K562 (cell line): ENCODE data around the gene DVL2. TPM values are rescaled to one million over a fixed set of nuclear protein-coding genes. Genes with fewer than 3 reads are reported as not detected.
A peak's percentile ranks its signal among the peaks of the same experiment; 100 is the strongest.

Experiments used
- ATAC-seq: fragments of 200-7000 bp; cut with Tn5 transposase; 3 replicates; pipeline ENCODE4 v1.9.1; 2020; ENCODE audit warnings: moderate library complexity
- BruUV-seq: library from RNA; stranded (reverse); fragments of 400-500 nt; replicated peaks from 2 replicates; lab custom pipeline; 2021; lab: Mats Ljungman, UMichigan
- CTCF ChIA-PET: fragments of 300-600 bp; formaldehyde crosslinking; extraction: SDS; loops from one replicate; lab custom pipeline; 2021; ENCODE audit warnings: low intra/inter-chr PET ratio; lab: Yijun Ruan, JAX
- POLR2A ChIA-PET: fragments of 300-600, 350-650 bp; sonication (Branson Sonifier 250); formaldehyde crosslinking; extraction: SDS; loops from one replicate; lab custom pipeline; 2021; ENCODE audit warnings: antibody characterized with exemption, inconsistent platforms; lab: Yijun Ruan, JAX
- DNase-seq, 4 experiments: peaks; one replicate each; pipeline versions ENCODE4 v3.0.0 to v3.0.0-alpha.2; 2011 to 2018; ENCODE audit warnings: low spot score in 3 of 4, mixed read lengths in 3 of 4; ENCODE audit errors: extremely low read depth in 1 of 4
- FAIRE-seq: peaks from 2 replicates; lab custom pipeline; 2011; peaks lifted over from hg19 to GRCh38; lab: Jason Lieb, UNC
- H2AFZ ChIP-seq: 2 replicates; pipeline ENCODE4 v1.6.0; 2011; ENCODE audit warnings: low read depth, low read length, control low read depth, inconsistent platforms
- H3K27ac ChIP-seq: fragments of 200-600 bp; 3 replicates; pipeline ENCODE4 v1.8.0; 2011; ENCODE audit warnings: low read depth, mild to moderate bottlenecking, control low read depth, inconsistent platforms, low read length, moderate library complexity, mixed read lengths; ENCODE audit errors: extremely low read depth
- H3K27me3 ChIP-seq, 2 experiments: fragments of 300-600 bp in 1 of 2; 2 replicates in 1 of 2; 3 replicates in 1 of 2; pipeline versions ENCODE4 v1.6.0 to v1.8.0; 2011; ENCODE audit warnings: inconsistent platforms in 2 of 2, low read length in 2 of 2, mild to moderate bottlenecking in 1 of 2, mixed read lengths in 1 of 2, moderate library complexity in 1 of 2; ENCODE audit not compliant: control insufficient read depth in 2 of 2, insufficient read depth in 2 of 2
- H3K36me3 ChIP-seq: fragments of 300-600 bp; 3 replicates; pipeline ENCODE4 v1.8.0; 2011; ENCODE audit warnings: mild to moderate bottlenecking, low read length, inconsistent platforms; ENCODE audit not compliant: control insufficient read depth, insufficient read depth
- H3K4me1 ChIP-seq, 2 experiments: fragments of 200-600 bp in 1 of 2; replicated peaks in 1 of 2; 2 replicates in 1 of 2; 3 replicates in 1 of 2; pipeline versions ENCODE4 v1.5.1 to v1.8.0; 2011; ENCODE audit warnings: inconsistent platforms in 2 of 2, low read length in 2 of 2, mild to moderate bottlenecking in 1 of 2, mixed read lengths in 1 of 2, moderate library complexity in 1 of 2; ENCODE audit not compliant: control insufficient read depth in 2 of 2, insufficient read depth in 2 of 2
- H3K4me2 ChIP-seq: 2 replicates; pipeline ENCODE4 v1.6.1; 2011; ENCODE audit warnings: low read length, control low read depth, inconsistent platforms, mixed read lengths; ENCODE audit not compliant: insufficient read depth
- H3K4me3 ChIP-seq: fragments of 200-600 bp; sonication (generic), shearing (Covaris generic); 2 replicates; pipeline ENCODE4 v1.5.1; 2016; ENCODE audit warnings: control low read depth, inconsistent platforms
- H3K79me2 ChIP-seq: fragments of 200-600 bp; 3 replicates; pipeline ENCODE4 v1.8.0; 2011; ENCODE audit warnings: low read length, inconsistent platforms; ENCODE audit not compliant: control insufficient read depth, insufficient read depth
- H3K9ac ChIP-seq, 2 experiments: 2 replicates each; pipeline versions ENCODE4 v1.6.0 to v1.6.1; 2011; ENCODE audit warnings: low read depth in 2 of 2, low read length in 2 of 2, control low read depth in 1 of 2, inconsistent platforms in 1 of 2, mild to moderate bottlenecking in 1 of 2, mixed read lengths in 1 of 2; ENCODE audit not compliant: insufficient read depth in 1 of 2
- H3K9me1 ChIP-seq: one replicate; pipeline ENCODE4 v1.6.0; 2011; ENCODE audit warnings: inconsistent platforms, mild to moderate bottlenecking, low read length, moderate library complexity; ENCODE audit not compliant: control insufficient read depth, insufficient read depth
- H3K9me3 ChIP-seq: replicated peaks from 2 replicates; pipeline ENCODE4 v1.5.1; 2011; ENCODE audit warnings: low read depth, low read length, inconsistent platforms; ENCODE audit not compliant: control insufficient read depth, insufficient read depth
- H4K20me1 ChIP-seq: replicated peaks from 2 replicates; pipeline ENCODE4 v1.6.1; 2011; ENCODE audit warnings: low read length, inconsistent platforms, mixed read lengths; ENCODE audit not compliant: control insufficient read depth, insufficient read depth
- ARHGAP35 ChIP-seq: fragments of 450-650 bp; IDR thresholded peaks from 2 replicates; pipeline ENCODE4 v1.6.1; 2018; ENCODE audit not compliant: partially characterized antibody
- CBX1 ChIP-seq: sonication (generic); IDR thresholded peaks from 2 replicates; pipeline ENCODE4 v1.6.1; 2016; ENCODE audit warnings: antibody characterized with exemption, low read depth, mild to moderate bottlenecking
- CHAMP1 ChIP-seq: fragments of 450-650 bp; IDR thresholded peaks from 2 replicates; pipeline ENCODE4 v1.6.1; 2016; ENCODE audit warnings: mild to moderate bottlenecking
- CHD1 ChIP-seq: fragments of 200-600 bp; sonication (generic); IDR thresholded peaks from one replicate; pipeline ENCODE4 v1.6.1; 2012; ENCODE audit warnings: mild to moderate bottlenecking, moderate library complexity, low read length, inconsistent platforms
- DPF2 ChIP-seq: fragments of 450-650 bp; IDR thresholded peaks from 2 replicates; pipeline ENCODE4 v1.6.1; 2016
- FOXO4 ChIP-seq: fragments of 450-650 bp; formaldehyde crosslinking; IDR thresholded peaks from 2 replicates; pipeline ENCODE4 v1.4.0; 2020; ENCODE audit warnings: mild to moderate bottlenecking, moderate library complexity
- IRF2 ChIP-seq: sonication (generic); formaldehyde crosslinking; IDR thresholded peaks from 2 replicates; pipeline ENCODE4 v1.8.1; 2022; ENCODE audit warnings: mild to moderate bottlenecking, missing genetic modification reagents
- MBD1 ChIP-seq: fragments of 250-450 bp; sonication (Bioruptor Pico); IDR thresholded peaks from 2 replicates; pipeline ENCODE4 v1.8.0; 2022; ENCODE audit warnings: inconsistent platforms
- RNF219 ChIP-seq: fragments of 250-450 bp; sonication (Bioruptor Pico); IDR thresholded peaks from 2 replicates; pipeline ENCODE4 v1.5.0; 2022; ENCODE audit warnings: mild to moderate bottlenecking
- SOX6 ChIP-seq: fragments of 450-650 bp; IDR thresholded peaks from 2 replicates; pipeline ENCODE4 v1.6.1; 2014; ENCODE audit warnings: mild to moderate bottlenecking
- TFAM ChIP-seq: fragments of 250-450 bp; sonication (Bioruptor Pico); conservative IDR thresholded peaks from 2 replicates; pipeline ENCODE4 v1.5.0; 2021; ENCODE audit warnings: mild to moderate bottlenecking, moderate library complexity
- THRA ChIP-seq: fragments of 450-650 bp; IDR thresholded peaks from 2 replicates; pipeline ENCODE4 v1.6.1; 2017; ENCODE audit warnings: mild to moderate bottlenecking, moderate library complexity
- ZNF408 ChIP-seq: fragments of 250-450 bp; sonication (Bioruptor Pico); IDR thresholded peaks from 2 replicates; pipeline ENCODE4 v1.4.0; 2020; ENCODE audit warnings: low read depth, mild to moderate bottlenecking, moderate library complexity
- ZNF551 ChIP-seq: fragments of 250-450 bp; sonication (Bioruptor Pico); IDR thresholded peaks from 2 replicates; pipeline ENCODE4 v1.5.0; 2021; ENCODE audit warnings: mild to moderate bottlenecking, moderate library complexity
- WGBS: fragments of 100-300 bp; shearing (Covaris generic); methylation state at CpG from one replicate; pipeline ENCODE4 v1.1.6; 2016; ENCODE audit warnings: low coverage, mixed read lengths; ENCODE audit not compliant: insufficient coverage; ENCODE audit errors: missing lambda C conversion rate; 5-methylcytosine and 5-hydroxymethylcytosine counted together
- in situ Hi-C: fragments of 300-500 bp; cut with MboI; formaldehyde crosslinking; loops from 4 replicates; pipeline ENCODE4 v1.15.0; 2018; ENCODE audit warnings: inconsistent platforms, mixed read lengths
- intact Hi-C: fragments of 100-400 bp; cut with micrococcal nuclease; formaldehyde crosslinking; loops from 2 replicates; pipeline ENCODE4 v1.14.2; 2022
- polyA plus RNA-seq, 8 experiments: library from polyadenylated mRNA; depleted of rRNA in 4 of 8; stranded (reverse) in 5 of 8; unstranded in 3 of 8; fragments of >200 nt; fragmentation: Nextera tagmentation in 2 of 8; fragmentation: Illumina TruSeq in 1 of 8; extraction: Ambion mirVana in 2 of 8; extraction: Trizol in 1 of 8; gene quantifications; 2 replicates each; pipeline versions ENCODE4 v1.2.1 to v1.2.3, GENCODE V29; 2011 to 2014; ENCODE audit warnings: inconsistent platforms in 1 of 8, missing spikeins in 1 of 8
- total RNA-seq, 7 experiments: library from RNA; depleted of rRNA in 6 of 7; stranded (reverse); fragments of >200 nt in 6 of 7; fragmentation: Illumina TruSeq in 2 of 7; extraction: Trizol in 2 of 7; gene quantifications; 2 replicates each; pipeline versions ENCODE4 v1.2.1 to v1.2.3, GENCODE V29; 2011 to 2021; ENCODE audit warnings: low replicate concordance in 1 of 7

Gene DVL2
- total and polyA plus RNA-seq, 9 of the 15 experiments (the other 6 are each of a cell fraction or from before 2014, with no cell fraction given), result 1.3 to 49.5 (median 24.3) TPM

GRCh38 chr17:7240375-7240774 lies 6.1 kb upstream of the DVL2 start:
- CTCF ChIA-PET, result no interaction called here
- H3K27me3 ChIP-seq, result no peaks in the 10 kb centered on the region
- H3K79me2 ChIP-seq, result peaks cover 64% of the 10 kb centered on the region
- H3K4me3 ChIP-seq, result peak overlapping the region; percentile 68
- 17% methylated on average over 4 of the region's 4 CpGs for WGBS
- H4K20me1 ChIP-seq, result peaks cover 5% of the 10 kb centered on the region; the same call in 1 of the 2 replicates
- H3K9me3 ChIP-seq, result no peaks in the 10 kb centered on the region
- no peaks in the 10 kb centered on the region for H3K9me1 ChIP-seq
- H2AFZ ChIP-seq, result no peak overlapping the region
- no TSS peak for BruUV-seq
- no peak for ATAC-seq
- FAIRE-seq, result peak; percentile 57
- intact Hi-C loops (no loop called here), in situ Hi-C loops (no loop called here)
- peaks cover 53% of the 10 kb centered on the region; the same call in 2 of the 3 replicates for H3K36me3 ChIP-seq
- peak overlapping the region; percentile 80 to 97; a peak in 3 of 4 replicates for H3K9ac ChIP-seq
- POLR2A ChIA-PET, result interaction anchor here (1.1 to 3.6 kb wide), 2 partner anchors 11 to 24 kb away, joined by 3 to 16 read pairs; partner anchors contain the start of genes CTDNEP1 and ELP5
- H3K4me2 ChIP-seq, result peak overlapping the region; percentile 88
- H3K27ac ChIP-seq, result peak overlapping the region; percentile 98
- peaks cover 34 to 39% of the 10 kb centered on the region in 2 experiments; a peak in 4 of 5 replicates for H3K4me1 ChIP-seq
- DNase-seq, result no peak
- TF ChIP-seq DPF2, result no peak
- TF ChIP-seq CHD1, result no peak
- TF ChIP-seq CBX1, result no peak
- no peak for TF ChIP-seq ZNF551 (CRISPR knock-in tag)
- TF ChIP-seq ZNF408 (CRISPR knock-in tag), result no peak
- TF ChIP-seq FOXO4 (CRISPR knock-in tag), result no peak
- no peak for TF ChIP-seq ARHGAP35
- no peak for TF ChIP-seq CHAMP1
- no peak for TF ChIP-seq MBD1 (CRISPR knock-in tag)
- TF ChIP-seq TFAM, result no peak
- TF ChIP-seq IRF2 (CRISPR knock-in tag), result no peak
- TF ChIP-seq THRA, result no peak
- TF ChIP-seq SOX6, result no peak
- TF ChIP-seq RNF219 (CRISPR knock-in tag), result no peak
